ENCODE results near the gene S100A7A. TPM values are rescaled to one million over a fixed set of nuclear protein-coding genes. Genes with fewer than 3 reads are reported as not detected.

Gene S100A7A
- total RNA-seq, 2 donors from 2014 or later = not detected

GRCh38 chr1:153431928-153432327 lies 15.6 kb downstream of the S100A7A start:
- Mint-ChIP-seq H3K27me3 (ENCODE audit: insufficient read depth) (peaks cover 4% of the 10 kb centered on the region), H3K27ac (no peak overlapping the region), H3K9me3 (no peaks in the 10 kb centered on the region), H3K4me3 (no peak overlapping the region), H3K4me1 (no peaks in the 10 kb centered on the region), H3K36me3 (ENCODE audit: low read depth) (no peaks in the 10 kb centered on the region)
- Histone ChIP-seq H3K9ac (ENCODE audit: extremely low read depth, low read length, poor library complexity, severe bottlenecking) (no peak overlapping the region), H3K36me3 (ENCODE audit: control insufficient read depth, insufficient read depth, low read length) (no peaks in the 10 kb centered on the region), H3K4me3 (ENCODE audit: low read length) (no peak overlapping the region), H3K27ac (ENCODE audit: low read depth, low read length) (no peak overlapping the region), H3K4me1 (ENCODE audit: control insufficient read depth, insufficient read depth, low read length) (no peaks in the 10 kb centered on the region), H3K9me3 (ENCODE audit: control insufficient read depth, low read length) (no peaks in the 10 kb centered on the region), H3K27me3 (ENCODE audit: control insufficient read depth, insufficient read depth, low read length, poor library complexity, severe bottlenecking) (peaks cover 14% of the 10 kb centered on the region)
- TF ChIP-seq CTCF (conservative IDR thresholded peaks at IDR 0.05) = no peak
- WGBS, 2 experiments (ENCODE audit: insufficient coverage in 1 of 2, insufficient read length in 1 of 2) = 83 to 90% methylated on average over 3 to 4 of the region's 4 CpGs
- DNase-seq = no peak

GRCh38 chr1:153432874-153433681 lies 16.8 kb downstream of the S100A7A start:
- Mint-ChIP-seq H3K27ac (no peak overlapping the region), H3K4me1 (no peaks in the 10 kb centered on the region), H3K4me3 (no peak overlapping the region), H3K27me3 (ENCODE audit: insufficient read depth) (peaks cover 4% of the 10 kb centered on the region), H3K36me3 (ENCODE audit: low read depth) (no peaks in the 10 kb centered on the region), H3K9me3 (no peaks in the 10 kb centered on the region)
- H3K4me3 ChIP-seq (ENCODE audit: low read length) = no peak overlapping the region
- no peak for TF ChIP-seq CTCF (conservative IDR thresholded peaks at IDR 0.05)
- 85 to 88% methylated on average over 8 to 9 of the region's 9 CpGs for WGBS, 2 experiments (ENCODE audit: insufficient coverage in 1 of 2, insufficient read length in 1 of 2)
- H3K9me3 ChIP-seq (ENCODE audit: control insufficient read depth, low read length) = no peaks in the 10 kb centered on the region
- no peak for DNase-seq
- peaks cover 19% of the 10 kb centered on the region for H3K27me3 ChIP-seq (ENCODE audit: control insufficient read depth, insufficient read depth, low read length, poor library complexity, severe bottlenecking)
- H3K4me1 ChIP-seq (ENCODE audit: control insufficient read depth, insufficient read depth, low read length) = no peaks in the 10 kb centered on the region
- no peaks in the 10 kb centered on the region for H3K36me3 ChIP-seq (ENCODE audit: control insufficient read depth, insufficient read depth, low read length)
- H3K27ac ChIP-seq (ENCODE audit: low read depth, low read length) = no peak overlapping the region
- no peak overlapping the region for H3K9ac ChIP-seq (ENCODE audit: extremely low read depth, low read length, poor library complexity, severe bottlenecking)

GRCh38 chr1:153434746-153435455 lies 18.6 kb downstream of the S100A7A start:
- Histone ChIP-seq H3K27me3 (ENCODE audit: control insufficient read depth, insufficient read depth, low read length, poor library complexity, severe bottlenecking) (peaks cover 19% of the 10 kb centered on the region), H3K36me3 (ENCODE audit: control insufficient read depth, insufficient read depth, low read length) (no peaks in the 10 kb centered on the region), H3K4me1 (ENCODE audit: control insufficient read depth, insufficient read depth, low read length) (no peaks in the 10 kb centered on the region), H3K4me3 (ENCODE audit: low read length) (no peak overlapping the region), H3K9ac (ENCODE audit: extremely low read depth, low read length, poor library complexity, severe bottlenecking) (no peak overlapping the region), H3K9me3 (ENCODE audit: control insufficient read depth, low read length) (no peaks in the 10 kb centered on the region), H3K27ac (ENCODE audit: low read depth, low read length) (no peak overlapping the region)
- 87 to 95% methylated on average over 7 to 11 of the region's 11 CpGs for WGBS, 2 experiments (ENCODE audit: insufficient coverage in 1 of 2, insufficient read length in 1 of 2)
- Mint-ChIP-seq H3K4me3 (no peak overlapping the region), H3K27me3 (ENCODE audit: insufficient read depth) (peaks cover 4% of the 10 kb centered on the region), H3K36me3 (ENCODE audit: low read depth) (no peaks in the 10 kb centered on the region), H3K9me3 (no peaks in the 10 kb centered on the region), H3K27ac (no peak overlapping the region), H3K4me1 (no peaks in the 10 kb centered on the region)
- no peak for TF ChIP-seq CTCF (conservative IDR thresholded peaks at IDR 0.05)
- DNase-seq = no peak
